H9 (cell line): ENCODE measurements around the gene USP6NL. TPM values are rescaled to one million over a fixed set of nuclear protein-coding genes. Genes with fewer than 3 reads are reported as not detected.

Experiments
- DNase-seq: peaks from one replicate; pipeline ENCODE4 v3.0.0-alpha.2; 2017
- H2AFZ ChIP-seq: one replicate; pipeline ENCODE4 v1.6.1; 2013; ENCODE audit warnings: mild to moderate bottlenecking, low read length, control low read depth, moderate library complexity
- H2AK5ac ChIP-seq: 2 replicates; pipeline ENCODE4 v1.6.1; 2013; ENCODE audit warnings: low read length, control low read depth, mixed read lengths; ENCODE audit not compliant: insufficient read length
- H2BK120ac ChIP-seq: one replicate; pipeline ENCODE4 v1.6.1; 2013; ENCODE audit warnings: low read depth, mild to moderate bottlenecking, low read length, control low read depth, inconsistent platforms; ENCODE audit not compliant: poor library complexity, severe bottlenecking
- H2BK12ac ChIP-seq: 2 replicates; pipeline ENCODE4 v1.6.1; 2013; ENCODE audit warnings: low read length, control low read depth, mixed read lengths, low read depth; ENCODE audit not compliant: insufficient read length
- H2BK15ac ChIP-seq: 2 replicates; pipeline ENCODE4 v1.6.1; 2013; ENCODE audit warnings: low read depth, low read length, control low read depth
- H2BK20ac ChIP-seq: one replicate; pipeline ENCODE4 v1.6.1; 2013; ENCODE audit warnings: low read depth, mild to moderate bottlenecking, low read length, control low read depth, inconsistent platforms; ENCODE audit not compliant: poor library complexity, severe bottlenecking
- H2BK5ac ChIP-seq: 2 replicates; pipeline ENCODE4 v1.6.1; 2013; ENCODE audit warnings: low read length, control low read depth, mixed read lengths; ENCODE audit not compliant: insufficient read length
- H3K14ac ChIP-seq: 2 replicates; pipeline ENCODE4 v1.6.1; 2013; ENCODE audit warnings: low read length, control low read depth; ENCODE audit not compliant: insufficient read depth
- H3K18ac ChIP-seq: 2 replicates; pipeline ENCODE4 v1.6.1; 2013; ENCODE audit warnings: low read depth, mild to moderate bottlenecking, mixed read lengths, low read length, control low read depth; ENCODE audit not compliant: insufficient read length
- H3K23ac ChIP-seq: 2 replicates; pipeline ENCODE4 v1.6.1; 2013; ENCODE audit warnings: low read length, control low read depth, mixed read lengths, low read depth; ENCODE audit not compliant: insufficient read length
- H3K23me2 ChIP-seq: 2 replicates; pipeline ENCODE4 v1.6.1; 2013; ENCODE audit warnings: low read depth, mild to moderate bottlenecking, mixed read lengths, low read length, control low read depth; ENCODE audit not compliant: insufficient read length, poor library complexity, severe bottlenecking
- H3K27ac ChIP-seq: 2 replicates; pipeline ENCODE4 v1.5.1; 2013; ENCODE audit warnings: low read length, control low read depth, mixed read lengths, low read depth; ENCODE audit not compliant: insufficient read length
- H3K27me3 ChIP-seq: 2 replicates; pipeline ENCODE4 v1.6.1; 2013; ENCODE audit warnings: low read length, control low read depth, inconsistent platforms; ENCODE audit not compliant: insufficient read depth
- H3K4ac ChIP-seq: 2 replicates; pipeline ENCODE4 v1.6.1; 2013; ENCODE audit warnings: low read depth, mild to moderate bottlenecking, control low read depth, inconsistent platforms, low read length, moderate library complexity
- H3K4me1 ChIP-seq: 2 replicates; pipeline ENCODE4 v1.6.1; 2013; ENCODE audit warnings: low read length, control low read depth, inconsistent platforms; ENCODE audit not compliant: insufficient read depth
- H3K4me2 ChIP-seq: 2 replicates; pipeline ENCODE4 v1.6.1; 2013; ENCODE audit warnings: low read length, control low read depth, mixed read lengths; ENCODE audit not compliant: insufficient read length, insufficient read depth
- H3K56ac ChIP-seq: 2 replicates; pipeline ENCODE4 v1.6.1; 2013; ENCODE audit warnings: low read depth, mild to moderate bottlenecking, mixed read lengths, low read length, control low read depth; ENCODE audit not compliant: insufficient read length
- H3K79me1 ChIP-seq: 2 replicates; pipeline ENCODE4 v1.6.1; 2013; ENCODE audit warnings: low read depth, mild to moderate bottlenecking, moderate library complexity, low read length, control low read depth, inconsistent platforms; ENCODE audit not compliant: insufficient read depth, poor library complexity, severe bottlenecking
- H3K79me2 ChIP-seq: 2 replicates; pipeline ENCODE4 v1.6.1; 2013; ENCODE audit warnings: low read length, control low read depth, inconsistent platforms; ENCODE audit not compliant: insufficient read depth
- H3K9ac ChIP-seq: 2 replicates; pipeline ENCODE4 v1.6.1; 2013; ENCODE audit warnings: low read length, control low read depth, mixed read lengths; ENCODE audit not compliant: insufficient read length; ENCODE audit errors: extremely low read depth
- H3K9me3 ChIP-seq: one replicate; pipeline ENCODE4 v1.6.1; 2013; ENCODE audit warnings: low read depth, low read length, inconsistent platforms; ENCODE audit not compliant: control insufficient read depth
- H3T11ph ChIP-seq: one replicate; pipeline ENCODE4 v1.6.1; 2013; ENCODE audit warnings: mild to moderate bottlenecking, low read length, control low read depth, inconsistent platforms
- H4K20me1 ChIP-seq: one replicate; pipeline ENCODE4 v1.6.1; 2013; ENCODE audit not compliant: control insufficient read depth, insufficient read length, insufficient read depth
- H4K5ac ChIP-seq: 2 replicates; pipeline ENCODE4 v1.6.1; 2013; ENCODE audit warnings: low read depth, mild to moderate bottlenecking, mixed read lengths, low read length, control low read depth; ENCODE audit not compliant: insufficient read length
- H4K8ac ChIP-seq: replicated peaks from 2 replicates; pipeline ENCODE4 v1.6.1; 2013; ENCODE audit warnings: low read length, control low read depth, mixed read lengths, low read depth; ENCODE audit not compliant: insufficient read length
- H4K91ac ChIP-seq: 2 replicates; pipeline ENCODE4 v1.6.1; 2013; ENCODE audit warnings: low read depth, mild to moderate bottlenecking, moderate library complexity, mixed read lengths, low read length, control low read depth; ENCODE audit not compliant: insufficient read length
- H3K27ac Mint-ChIP-seq, 3 experiments: 2 replicates in 2 of 3; 3 replicates in 1 of 3; pipeline ENCODE4 v1.8.0; 2020 to 2021; ENCODE audit warnings: mixed read lengths in 3 of 3, mild to moderate bottlenecking in 1 of 3, moderate library complexity in 1 of 3
- H3K27me3 Mint-ChIP-seq: 2 replicates; pipeline ENCODE4 v1.8.0; 2021; ENCODE audit warnings: low read depth, mild to moderate bottlenecking, moderate library complexity, mixed read lengths
- H3K36me3 Mint-ChIP-seq, 3 experiments: 2 replicates in 2 of 3; 3 replicates in 1 of 3; pipeline ENCODE4 v1.8.0; 2020 to 2021; ENCODE audit warnings: low read depth in 3 of 3, mixed read lengths in 3 of 3; ENCODE audit not compliant: insufficient read depth in 1 of 3
- H3K4me1 Mint-ChIP-seq, 2 experiments: 2 replicates each; pipeline ENCODE4 v1.8.0; 2020; ENCODE audit warnings: mixed read lengths in 2 of 2
- H3K4me3 Mint-ChIP-seq, 2 experiments: 2 replicates in 1 of 2; 3 replicates in 1 of 2; pipeline ENCODE4 v1.8.0; 2020 to 2021; ENCODE audit warnings: mild to moderate bottlenecking in 2 of 2, mixed read lengths in 2 of 2, moderate library complexity in 1 of 2
- H3K9me3 Mint-ChIP-seq, 2 experiments: 2 replicates in 1 of 2; 3 replicates in 1 of 2; pipeline ENCODE4 v1.8.0; 2020; ENCODE audit warnings: mild to moderate bottlenecking in 2 of 2, mixed read lengths in 2 of 2, moderate library complexity in 1 of 2
- WGBS: extraction: QIAGEN DNeasy Blood & Tissue Kit; methylation state at CpG from one replicate; pipeline ENCODE4 v1.1.7; 2013; ENCODE audit warnings: missing lambda C conversion rate, low lambda C conversion rate, mixed read lengths; ENCODE audit not compliant: insufficient read length; ENCODE audit errors: extremely low coverage; 5-methylcytosine and 5-hydroxymethylcytosine counted together
- total RNA-seq: library from RNA; stranded (reverse); gene quantifications from 2 replicates; pipeline ENCODE4 v1.2.1, GENCODE V29; 2021
- TF ChIP-seq, protein P1 (sequence below): fragments of 200-600 bp; sonication (generic); conservative IDR thresholded peaks from 3 replicates; pipeline ENCODE4 v1.8.0; 2021; ENCODE audit warnings: antibody characterized with exemption, mild to moderate bottlenecking

The USP6NL gene
- total RNA-seq, 1 experiment from 2014 or later, result 28.3 TPM

DNA sequence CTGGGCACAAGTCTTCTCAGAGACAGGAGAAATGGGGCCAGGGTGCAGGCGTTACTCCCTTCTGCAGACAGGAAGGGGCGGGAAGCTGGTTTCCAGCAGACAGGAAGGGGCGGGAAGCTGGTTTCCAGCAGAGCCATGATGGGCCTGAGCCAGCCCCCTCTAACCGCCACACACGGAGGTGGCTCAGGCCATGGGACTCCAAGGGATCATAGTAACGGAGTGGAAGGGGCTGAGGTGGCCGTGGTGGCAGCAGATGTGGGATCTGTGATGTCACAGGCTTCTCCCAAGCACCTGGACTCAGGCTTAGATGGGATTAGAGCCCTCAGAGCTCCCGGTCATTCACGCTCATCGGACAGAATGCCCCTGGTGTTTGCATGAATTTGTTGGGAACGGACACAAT lies 177.8 kb downstream of the USP6NL start:
- TF ChIP-seq, protein P1, sequence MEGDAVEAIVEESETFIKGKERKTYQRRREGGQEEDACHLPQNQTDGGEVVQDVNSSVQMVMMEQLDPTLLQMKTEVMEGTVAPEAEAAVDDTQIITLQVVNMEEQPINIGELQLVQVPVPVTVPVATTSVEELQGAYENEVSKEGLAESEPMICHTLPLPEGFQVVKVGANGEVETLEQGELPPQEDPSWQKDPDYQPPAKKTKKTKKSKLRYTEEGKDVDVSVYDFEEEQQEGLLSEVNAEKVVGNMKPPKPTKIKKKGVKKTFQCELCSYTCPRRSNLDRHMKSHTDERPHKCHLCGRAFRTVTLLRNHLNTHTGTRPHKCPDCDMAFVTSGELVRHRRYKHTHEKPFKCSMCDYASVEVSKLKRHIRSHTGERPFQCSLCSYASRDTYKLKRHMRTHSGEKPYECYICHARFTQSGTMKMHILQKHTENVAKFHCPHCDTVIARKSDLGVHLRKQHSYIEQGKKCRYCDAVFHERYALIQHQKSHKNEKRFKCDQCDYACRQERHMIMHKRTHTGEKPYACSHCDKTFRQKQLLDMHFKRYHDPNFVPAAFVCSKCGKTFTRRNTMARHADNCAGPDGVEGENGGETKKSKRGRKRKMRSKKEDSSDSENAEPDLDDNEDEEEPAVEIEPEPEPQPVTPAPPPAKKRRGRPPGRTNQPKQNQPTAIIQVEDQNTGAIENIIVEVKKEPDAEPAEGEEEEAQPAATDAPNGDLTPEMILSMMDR, result no peak
- no peak overlapping the region for H3K4ac ChIP-seq
- no peaks in the 10 kb centered on the region for H3K79me1 ChIP-seq
- Mint-ChIP-seq H3K27me3 (peaks cover 2% of the 10 kb centered on the region), H3K27ac (no peak overlapping the region), H3K9me3 (peaks cover 10% of the 10 kb centered on the region in 2 experiments), H3K36me3 (peaks cover 4 to 13% (median 6%) of the 10 kb centered on the region in 3 experiments; a peak in 5 of 7 replicates), H3K4me1 (peaks cover 46 to 58% of the 10 kb centered on the region in 2 experiments), H3K4me3 (no peak overlapping the region)
- no peak overlapping the region for H2BK5ac ChIP-seq
- no peak overlapping the region for H4K91ac ChIP-seq
- H3K4me2 ChIP-seq, result no peak overlapping the region
- no peak overlapping the region for H2BK120ac ChIP-seq
- no peak overlapping the region for H3K56ac ChIP-seq
- no peaks in the 10 kb centered on the region for H3K79me2 ChIP-seq
- no peaks in the 10 kb centered on the region for H3K27me3 ChIP-seq
- H2BK15ac ChIP-seq, result no peak overlapping the region
- peak; percentile 36 for DNase-seq
- no peak overlapping the region for H4K5ac ChIP-seq
- no peak overlapping the region for H2AK5ac ChIP-seq
- H2BK20ac ChIP-seq, result no peak overlapping the region
- no peak overlapping the region for H3T11ph ChIP-seq
- no peaks in the 10 kb centered on the region for H3K23me2 ChIP-seq
- H4K8ac ChIP-seq, result no peak overlapping the region
- H3K18ac ChIP-seq, result no peak overlapping the region
- no peak overlapping the region for H3K23ac ChIP-seq
- H2AFZ ChIP-seq, result no peak overlapping the region
- no peaks in the 10 kb centered on the region for H4K20me1 ChIP-seq
- H3K4me1 ChIP-seq, result peaks cover 5% of the 10 kb centered on the region; the same call in 1 of the 2 replicates
- no peak overlapping the region for H3K27ac ChIP-seq
- no peaks in the 10 kb centered on the region for H3K9me3 ChIP-seq
- no peak overlapping the region for H3K14ac ChIP-seq
- no CpG with 5 or more reads among the region's 11 CpGs for whole genome bisulfite sequencing
- no peak overlapping the region for H3K9ac ChIP-seq
- no peak overlapping the region for H2BK12ac ChIP-seq
